WERI-Rb-1 (cell line): ENCODE results near the gene ACTR2.
A peak's percentile ranks its signal among the peaks of the same experiment; 100 is the strongest.
"Not testable (repeated sequence)": the region's sequence is repeated elsewhere in the genome, so short reads cannot be mapped to it uniquely, and the experiment has no call there.

ENCODE experiments used
- DNase-seq: peaks from one replicate; pipeline ENCODE4 v3.0.0-alpha.2; 2020
- H3K27ac ChIP-seq: fragments of 250-450 bp; sonication (Bioruptor Pico); 2 replicates; pipeline ENCODE4 v1.5.1; 2020; ENCODE audit warnings: mild to moderate bottlenecking, moderate library complexity
- H3K27me3 ChIP-seq: fragments of 250-450 bp; sonication (Bioruptor Pico); 2 replicates; pipeline ENCODE4 v1.5.1; 2021; ENCODE audit warnings: mild to moderate bottlenecking, low read depth, moderate library complexity; ENCODE audit not compliant: insufficient read depth, severe bottlenecking
- H3K36me3 ChIP-seq: fragments of 250-450 bp; sonication (Bioruptor Pico); 2 replicates; pipeline ENCODE4 v1.5.1; 2020; ENCODE audit warnings: mild to moderate bottlenecking, moderate library complexity
- H3K4me3 ChIP-seq: 2 replicates; pipeline ENCODE4 v1.5.1; 2011; ENCODE audit warnings: low read depth, mild to moderate bottlenecking, control low read depth, low read length
- H3K9me3 ChIP-seq: fragments of 250-450 bp; sonication (Bioruptor Pico); 2 replicates; pipeline ENCODE4 v1.5.1; 2021; ENCODE audit warnings: mild to moderate bottlenecking, moderate library complexity; ENCODE audit not compliant: severe bottlenecking
- CTCF ChIP-seq: IDR thresholded peaks from 2 replicates; pipeline ENCODE4 v1.5.1; 2011; ENCODE audit warnings: low read depth, mild to moderate bottlenecking, control low read depth, inconsistent platforms, low read length

Gene ACTR2

GRCh38 chr2:65215946-65216345, 11.7 kb upstream of the ACTR2 start:
- Histone ChIP-seq H3K9me3 (no peaks in the 10 kb centered on the region), H3K27ac (no peak overlapping the region), H3K27me3 (no peaks in the 10 kb centered on the region), H3K4me3 (no peak overlapping the region), H3K36me3 (no peaks in the 10 kb centered on the region)
- DNase-seq, result no peak
- TF ChIP-seq CTCF, result no peak

GRCh38 chr2:65220432-65221131, 7.0 kb upstream of the ACTR2 start:
- no peak for TF ChIP-seq CTCF
- Histone ChIP-seq H3K36me3 (no peaks in the 10 kb centered on the region), H3K4me3 (no peak overlapping the region), H3K27me3 (no peaks in the 10 kb centered on the region), H3K27ac (no peak overlapping the region), H3K9me3 (no peaks in the 10 kb centered on the region)
- no peak for DNase-seq

GRCh38 chr2:65221275-65221674, 6.4 kb upstream of the ACTR2 start:
- not testable (repeated sequence) for H3K27ac ChIP-seq, H3K9me3 ChIP-seq, H3K36me3 ChIP-seq, H3K27me3 ChIP-seq, DNase-seq, H3K4me3 ChIP-seq

GRCh38 chr2:65227020-65227455, 593 bp upstream of the ACTR2 start:
- H3K27ac ChIP-seq, result peak overlapping the region; percentile 90
- no peak for DNase-seq
- H3K9me3 ChIP-seq, result no peaks in the 10 kb centered on the region
- no peaks in the 10 kb centered on the region for H3K27me3 ChIP-seq
- peaks cover 11% of the 10 kb centered on the region for H3K36me3 ChIP-seq
- TF ChIP-seq CTCF, result no peak
- peak overlapping the region; percentile 80 for H3K4me3 ChIP-seq

- no peak for DNase-seq
- H3K4me3 ChIP-seq, result peak overlapping the region; percentile 80
- H3K36me3 ChIP-seq, result peaks cover 11% of the 10 kb centered on the region
- H3K27ac ChIP-seq, result peak overlapping the region; percentile 90
- H3K9me3 ChIP-seq, result no peaks in the 10 kb centered on the region
- no peaks in the 10 kb centered on the region for H3K27me3 ChIP-seq
- no peak for TF ChIP-seq CTCF
Measured at GRCh38 chr2:65228263-65228750, 676 bp downstream of the ACTR2 start.

GRCh38 chr2:65231121-65231520, 3.5 kb downstream of the ACTR2 start:
- Histone ChIP-seq H3K4me3 (no peak overlapping the region), H3K36me3 (peaks cover 13% of the 10 kb centered on the region), H3K9me3 (no peaks in the 10 kb centered on the region), H3K27ac (no peak overlapping the region), H3K27me3 (no peaks in the 10 kb centered on the region)
- no peak for TF ChIP-seq CTCF
- no peak for DNase-seq
